Small intestine (tissue), 7 donors: Measurements from ENCODE around the gene AKNAD1. TPM values are rescaled to one million over a fixed set of nuclear protein-coding genes. Genes with fewer than 3 reads are reported as not detected.

Experiments
- DNase-seq, 2 donors: peaks; one replicate each; pipeline versions ENCODE4 v3.0.0 to v3.0.0-alpha.2; 2013
- FAIRE-seq: peaks from 2 replicates; lab custom pipeline; 2012; peaks lifted over from hg19 to GRCh38; lab: Jason Lieb, UNC
- H3K27ac ChIP-seq, 3 donors: one replicate each; pipeline ENCODE4 v1.5.1; 2013; ENCODE audit warnings: low read length in 2 of 3, mild to moderate bottlenecking in 2 of 3, control low read depth in 1 of 3, inconsistent platforms in 1 of 3, low read depth in 1 of 3, moderate library complexity in 1 of 3
- H3K27me3 ChIP-seq, 3 donors: one replicate each; pipeline ENCODE4 v1.6.1; 2013; ENCODE audit warnings: low read length in 3 of 3, inconsistent platforms in 1 of 3; ENCODE audit not compliant: control insufficient read depth in 3 of 3, insufficient read depth in 3 of 3
- H3K36me3 ChIP-seq, 3 donors: one replicate each; pipeline ENCODE4 v1.6.1; 2013; ENCODE audit warnings: low read length in 3 of 3, inconsistent platforms in 1 of 3, low read depth in 1 of 3, mild to moderate bottlenecking in 1 of 3, moderate library complexity in 1 of 3; ENCODE audit not compliant: control insufficient read depth in 3 of 3, insufficient read depth in 2 of 3
- H3K4me1 ChIP-seq, 3 donors: one replicate each; pipeline ENCODE4 v1.6.1; 2013; ENCODE audit warnings: low read length in 2 of 3, inconsistent platforms in 1 of 3, low read depth in 1 of 3, mild to moderate bottlenecking in 1 of 3, moderate library complexity in 1 of 3; ENCODE audit not compliant: control insufficient read depth in 3 of 3, insufficient read depth in 2 of 3
- H3K4me3 ChIP-seq, 3 donors: one replicate each; pipeline ENCODE4 v1.5.1; 2013; ENCODE audit warnings: low read length in 3 of 3, control low read depth in 1 of 3, inconsistent platforms in 1 of 3, low read depth in 1 of 3, mild to moderate bottlenecking in 1 of 3, moderate library complexity in 1 of 3
- H3K9me3 ChIP-seq, 2 donors: one replicate each; pipeline ENCODE4 v1.6.1; 2013; ENCODE audit warnings: low read depth in 1 of 2, low read length in 1 of 2; ENCODE audit not compliant: control insufficient read depth in 2 of 2, insufficient read depth in 1 of 2
- WGBS, 3 donors: extraction: QIAGEN DNeasy Blood & Tissue Kit; methylation state at CpG; one replicate each; pipeline ENCODE4 v1.1.7; 2013; 5-methylcytosine and 5-hydroxymethylcytosine counted together
- polyA plus RNA-seq, 4 donors: library from polyadenylated mRNA; stranded (reverse) in 3 of 4; unstranded in 1 of 4; fragments of 200-250 nt in 3 of 4; fragments of 120-200 nt in 1 of 4; gene quantifications; one replicate each; pipeline versions ENCODE4 v1.2.1 to v1.2.3, GENCODE V29; 2013
- donor health status: healthy with polysubstance abuse.
- donor health status: control.
- donor health status: control.
- donor health status: Bipolar disorder and iron deficiency.
- donor health status: healthy.

Gene AKNAD1
- polyA plus RNA-seq, 4 donors: 0.03 to 0.22 TPM; not detected in 2

- H3K9me3 ChIP-seq: no peaks in the 10 kb centered on the region
- no peak overlapping the region for H3K27ac ChIP-seq
- H3K4me1 ChIP-seq: no peaks in the 10 kb centered on the region
- FAIRE-seq: no peak
- H3K36me3 ChIP-seq: peaks cover 13 to 20% (median 16%) of the 10 kb centered on the region in 3 donors
- H3K27me3 ChIP-seq: no peaks in the 10 kb centered on the region
- DNase-seq: no peak
- H3K4me3 ChIP-seq: no peak overlapping the region
- WGBS, 3 donors: 81 to 89% (median 88%) methylated on average over 3 of the region's 3 CpGs
Measured at GRCh38 chr1:108767708-108768107, 89.2 kb downstream of the AKNAD1 start.

GRCh38 chr1:108767115-108767514 is 89.8 kb downstream of the AKNAD1 start:
- FAIRE-seq (no peak), DNase-seq (no peak)
- WGBS, 3 donors: 61 to 77% (median 69%) methylated on average over 1 of the region's 1 CpG
- no peak overlapping the region for H3K4me3 ChIP-seq
- no peaks in the 10 kb centered on the region for H3K27me3 ChIP-seq
- peaks cover 13 to 20% (median 18%) of the 10 kb centered on the region in 3 donors for H3K36me3 ChIP-seq
- no peaks in the 10 kb centered on the region for H3K4me1 ChIP-seq
- no peaks in the 10 kb centered on the region for H3K9me3 ChIP-seq
- no peak overlapping the region for H3K27ac ChIP-seq

Other genes with a start within 250 kb of the AKNAD1 start
- gene HENMT1, start 196.0 kb downstream of the AKNAD1 start, polyA plus RNA-seq: 10 to 100 TPM in 1 of 4 donors, 1 to 10 TPM in 3; 8.9 to 10.8 (median 9.6) TPM
- gene PRPF38B, start 164.8 kb downstream of the AKNAD1 start, polyA plus RNA-seq: 10 to 100 TPM; 22.7 to 68.5 (median 26.6) TPM
- not detected for gene FNDC7, start 144.2 kb downstream of the AKNAD1 start, polyA plus RNA-seq
- gene STXBP3, start 110.4 kb downstream of the AKNAD1 start, polyA plus RNA-seq: 10 to 100 TPM; 29.1 to 54.6 (median 48.3) TPM
- 10 to 100 TPM in 2 of 4 donors, 1 to 10 TPM in 2; 4.1 to 21.5 (median 12.2) TPM for gene GPSM2, start 19.9 kb upstream of the AKNAD1 start, polyA plus RNA-seq
- gene CLCC1, start 106.4 kb upstream of the AKNAD1 start, polyA plus RNA-seq: 10 to 100 TPM in 2 of 4 donors, 1 to 10 TPM in 2; 2.2 to 23.6 (median 8.1) TPM
- 1 to 10 TPM; 2.7 to 5.0 (median 4.4) TPM for gene WDR47, start 185.0 kb upstream of the AKNAD1 start, polyA plus RNA-seq
- 10 to 100 TPM; 34.9 to 49.2 (median 39.2) TPM for gene TAF13, start 218.9 kb upstream of the AKNAD1 start, polyA plus RNA-seq
- 10 to 100 TPM; 11.4 to 32.7 (median 17.1) TPM for gene TMEM167B, start 233.7 kb upstream of the AKNAD1 start, polyA plus RNA-seq